Stomach (tissue), 9 donors: Measurements from ENCODE around the gene SLC43A1. TPM values are rescaled to one million over a fixed set of nuclear protein-coding genes. Genes with fewer than 3 reads are reported as not detected.
A peak's percentile ranks its signal among the peaks of the same experiment; 100 is the strongest.

Experiments
- DNase-seq, 2 donors: peaks; one replicate each; pipeline versions ENCODE4 v3.0.0 to v3.0.0-alpha.2; 2013 to 2019
- H3K27ac ChIP-seq, 5 donors: fragments of 200-600 bp in 4 of 5; sonication (generic) in 4 of 5; one replicate each; pipeline ENCODE4 v1.5.1; 2013 to 2019; ENCODE audit warnings: mild to moderate bottlenecking in 1 of 5, moderate library complexity in 1 of 5
- H3K27me3 ChIP-seq, 3 donors: fragments of 200-600 bp; sonication (generic); one replicate each; pipeline ENCODE4 v1.5.1; 2017 to 2019; ENCODE audit warnings: mixed run types in 1 of 3
- H3K36me3 ChIP-seq, 4 donors: fragments of 200-600 bp; sonication (generic); 1 replicate in 3 of 4; 2 replicates in 1 of 4; pipeline ENCODE4 v1.5.1; 2016 to 2019
- H3K4me1 ChIP-seq, 4 donors: fragments of 200-600 bp; sonication (generic); one replicate each; pipeline ENCODE4 v1.5.1; 2016 to 2019
- H3K4me3 ChIP-seq, 4 donors: fragments of 200-600 bp; sonication (generic) in 3 of 4; one replicate each; pipeline ENCODE4 v1.5.1; 2016 to 2019; ENCODE audit warnings: mild to moderate bottlenecking in 1 of 4
- H3K9me3 ChIP-seq, 4 donors: fragments of 200-600 bp; sonication (generic); one replicate each; pipeline ENCODE4 v1.5.1; 2016 to 2019
- CTCF ChIP-seq, 7 experiments: fragments of 450-650 bp in 4 of 7; fragments of 200-600 bp in 3 of 7; sonication (generic) in 3 of 7; IDR thresholded peaks; one replicate each; pipeline ENCODE4 v1.5.1; 2016 to 2019; ENCODE audit warnings: antibody characterized with exemption in 7 of 7, control low read depth in 2 of 7, mild to moderate bottlenecking in 1 of 7
- EP300 ChIP-seq: sonication (generic); formaldehyde crosslinking; IDR thresholded peaks from one replicate; pipeline ENCODE4 v1.6.1; 2017; ENCODE audit warnings: antibody characterized with exemption
- POLR2A ChIP-seq, 4 donors: fragments of 450-650 bp; IDR thresholded peaks; one replicate each; pipeline ENCODE4 v1.6.1; 2016; ENCODE audit warnings: antibody characterized with exemption in 4 of 4, control low read depth in 2 of 4, mild to moderate bottlenecking in 1 of 4, moderate library complexity in 1 of 4
- POLR2AphosphoS5 ChIP-seq, 3 donors: sonication (generic); formaldehyde crosslinking; IDR thresholded peaks; one replicate each; pipeline ENCODE4 v1.6.1; 2016; ENCODE audit warnings: antibody characterized with exemption in 3 of 3
- WGBS, 5 donors: extraction: QIAGEN DNeasy Blood & Tissue Kit in 3 of 5; methylation state at CpG; one replicate each; pipeline versions ENCODE4 v1.1.5 to v1.1.7; 2013 to 2018; 5-methylcytosine and 5-hydroxymethylcytosine counted together
- intact Hi-C: fragments of 100-400 bp; cut with DNase I; formaldehyde crosslinking; loops from one replicate; pipeline ENCODE4 v1.15.1; 2023; ENCODE audit warnings: low total_unique reads
- polyA plus RNA-seq, 3 donors: library from polyadenylated mRNA; stranded (reverse); fragments of 200-250 nt; gene quantifications; one replicate each; pipeline ENCODE4 v1.2.3, GENCODE V29; 2013
- total RNA-seq, 5 donors: library from RNA; depleted of rRNA; stranded (reverse); fragments of >200 nt; gene quantifications; one replicate each; pipeline versions ENCODE4 v1.1.0 to v1.2.3, GENCODE V29; 2014 to 2016
- donor health status: healthy with polysubstance abuse.
- donor health status: Bipolar disorder and iron deficiency.
- donor health status: healthy.

The SLC43A1 gene
- total and polyA plus RNA-seq, 8 donors, result 10.5 to 38.4 (median 19.1) TPM

DNA sequence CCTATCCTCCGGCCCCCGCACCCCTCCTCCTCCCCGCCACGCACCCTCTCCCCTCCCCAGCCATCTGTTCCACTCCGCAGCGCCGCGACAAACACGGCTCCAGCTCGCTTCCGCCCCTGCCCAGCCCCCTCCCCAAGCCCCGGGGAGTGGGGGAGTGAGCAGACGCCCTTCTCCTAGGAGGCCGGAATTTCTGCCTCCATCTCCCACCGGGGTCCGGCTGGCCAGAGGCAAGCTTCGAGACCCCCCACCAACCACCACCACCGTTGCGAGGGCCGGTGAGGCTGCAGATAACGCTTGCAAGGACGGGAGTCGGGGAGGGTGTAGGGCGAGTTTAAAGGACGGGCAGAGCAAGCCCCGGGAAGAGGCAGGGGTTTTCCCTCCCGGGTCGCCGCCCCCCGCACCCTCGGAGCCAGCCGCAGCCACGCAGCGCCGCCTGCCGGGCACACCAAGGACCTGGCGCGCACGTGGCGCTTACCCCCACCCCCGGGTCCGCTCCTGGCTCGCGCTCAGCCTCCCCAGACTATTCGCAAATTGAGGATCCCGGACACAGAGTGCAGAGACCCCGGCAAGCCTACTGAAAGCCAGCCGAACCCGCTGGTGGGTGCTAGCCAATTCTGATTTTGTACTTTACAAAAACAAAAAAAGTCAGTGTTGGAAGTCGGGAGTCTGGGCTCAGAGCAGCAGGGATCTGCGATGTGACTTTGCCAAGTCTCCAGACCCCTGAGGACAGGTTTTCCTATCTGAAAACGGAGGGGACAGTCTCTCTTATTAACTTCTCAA, 32.5 kb downstream of the SLC43A1 start:
- 3 to 10% (median 8%) methylated on average over 31 to 52 of the region's 52 CpGs for WGBS, 5 donors
- DNase-seq, result peak; percentile 44 to 87
- TF ChIP-seq POLR2AphosphoS5 (IDR thresholded peaks at IDR 0.05), result no peak
- TF ChIP-seq CTCF (IDR thresholded peaks at IDR 0.05), result peak in 5 of 7 experiments; percentile 44 to 69 (median 58)
- TF ChIP-seq EP300, result no peak
- no peak for TF ChIP-seq POLR2A (IDR thresholded peaks at IDR 0.05)
- Histone ChIP-seq H3K27ac (peak overlapping the region in 1 of 5 donors; percentile 11), H3K27me3 (peaks cover 0 to 37% (median 13%) of the 10 kb centered on the region in 3 donors), H3K4me1 (peaks cover 11 to 41% (median 29%) of the 10 kb centered on the region in 4 donors), H3K9me3 (no peaks in the 10 kb centered on the region), H3K4me3 (peak overlapping the region; percentile 8 to 42 (median 25)), H3K36me3 (peaks cover 19 to 46% (median 38%) of the 10 kb centered on the region in 4 donors)
- intact Hi-C loops, result loop anchor here (10.0 kb wide), 1 partner anchor 138 kb away; no protein-coding TSS in a partner anchor

DNA sequence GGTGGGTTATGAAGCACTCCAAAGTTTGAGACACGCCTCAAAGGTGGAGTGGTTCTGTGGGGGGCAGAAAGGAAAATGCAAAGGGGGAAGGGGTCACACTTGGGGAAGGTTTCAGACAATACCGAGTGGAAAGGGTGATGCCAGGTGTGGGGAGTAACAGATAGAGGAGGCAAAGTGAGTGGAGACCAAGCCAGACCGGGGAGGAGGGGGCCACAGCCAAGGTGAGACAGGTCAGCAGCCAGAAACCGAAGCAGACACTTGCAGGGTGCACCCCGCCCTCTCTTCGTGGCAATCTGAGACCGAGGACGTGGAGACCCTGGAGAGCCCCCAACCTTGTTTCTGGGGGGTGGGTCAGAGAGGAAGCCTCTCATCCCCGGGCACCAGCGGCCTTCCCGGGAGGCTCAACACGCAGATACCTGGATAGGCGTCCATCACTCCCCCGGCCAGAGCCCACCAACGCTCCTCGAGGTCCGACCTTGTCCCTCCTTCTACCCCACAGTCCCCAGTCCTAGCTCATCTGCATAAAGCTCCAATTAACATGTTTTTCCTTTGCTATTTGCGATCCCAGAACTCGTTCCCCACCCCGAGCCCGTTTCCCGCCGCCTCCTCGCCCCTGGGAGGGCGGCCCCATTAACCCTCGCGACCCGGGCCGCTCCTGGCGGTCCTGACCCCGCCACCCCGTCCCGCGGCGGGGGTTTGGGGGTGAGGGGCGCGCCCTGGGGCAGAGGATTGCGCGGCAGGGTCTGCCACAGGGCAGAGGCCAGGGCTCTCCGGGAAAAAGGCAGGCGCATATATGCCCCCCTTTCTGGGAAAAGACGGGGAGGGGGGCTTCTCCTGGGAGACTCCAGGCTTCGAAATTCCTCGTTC, 33.4 kb downstream of the SLC43A1 start:
- Histone ChIP-seq H3K36me3 (peaks cover 15 to 37% (median 29%) of the 10 kb centered on the region in 4 donors), H3K27me3 (peaks cover 0 to 41% (median 13%) of the 10 kb centered on the region in 3 donors), H3K4me1 (peaks cover 17 to 50% (median 36%) of the 10 kb centered on the region in 4 donors), H3K27ac (peak overlapping the region in 1 of 5 donors; percentile 11), H3K9me3 (no peaks in the 10 kb centered on the region), H3K4me3 (peak overlapping the region in 3 of 4 donors; percentile 22 to 42 (median 28))
- 35 to 50% (median 46%) methylated on average over 30 to 44 of the region's 44 CpGs for WGBS, 5 donors
- TF ChIP-seq CTCF (IDR thresholded peaks at IDR 0.05), result no peak
- TF ChIP-seq POLR2AphosphoS5 (IDR thresholded peaks at IDR 0.05), result no peak
- TF ChIP-seq POLR2A (IDR thresholded peaks at IDR 0.05), result no peak
- TF ChIP-seq EP300, result no peak
- intact Hi-C loops, result loop anchor here (10.0 kb wide), 1 partner anchor 137 kb away; no protein-coding TSS in a partner anchor
- DNase-seq, result no peak

- H3K4me3 ChIP-seq, result no peak overlapping the region
- TF ChIP-seq CTCF (IDR thresholded peaks at IDR 0.05) (no peak), EP300 (no peak), POLR2AphosphoS5 (IDR thresholded peaks at IDR 0.05) (no peak)
- H3K4me1 ChIP-seq, result peaks cover 25 to 58% (median 44%) of the 10 kb centered on the region in 4 donors
- H3K36me3 ChIP-seq, result peaks cover 15 to 31% (median 23%) of the 10 kb centered on the region in 4 donors
- no peaks in the 10 kb centered on the region for H3K9me3 ChIP-seq
- DNase-seq, result no peak
- peaks cover 0 to 49% (median 18%) of the 10 kb centered on the region in 3 donors for H3K27me3 ChIP-seq
- WGBS, 5 donors, result 40 to 87% (median 60%) methylated on average over 1 to 2 of the region's 2 CpGs
- intact Hi-C loops, result loop anchor here (10.0 kb wide), 1 partner anchor 137 kb away; no protein-coding TSS in a partner anchor
- no peak overlapping the region for H3K27ac ChIP-seq
Observed at GRCh38 chr11:57481315-57481714, 34.2 kb downstream of the SLC43A1 start.
